ENCODE results near the gene CALML4. TPM values are rescaled to one million over a fixed set of nuclear protein-coding genes. Genes with fewer than 3 reads are reported as not detected.
A peak's percentile ranks its signal among the peaks of the same experiment; 100 is the strongest.
"Not testable (repeated sequence)": the region's sequence is repeated elsewhere in the genome, so short reads cannot be mapped to it uniquely, and the experiment has no call there.

CALML4 gene
- total RNA-seq, 1 experiment from 2014 or later = 19.5 TPM

GRCh38 chr15:68228143-68228970, 23.2 kb upstream of the CALML4 start:
- Mint-ChIP-seq H3K9me3 (ENCODE audit: unreplicated experiment) (no peaks in the 10 kb centered on the region), H3K4me1 (ENCODE audit: low read depth, unreplicated experiment) (peaks cover 37% of the 10 kb centered on the region), H3K36me3 (ENCODE audit: insufficient read depth, unreplicated experiment) (peaks cover 6% of the 10 kb centered on the region), H3K4me3 (ENCODE audit: unreplicated experiment) (peak overlapping the region; percentile 88), H3K27me3 (ENCODE audit: insufficient read depth, unreplicated experiment) (no peaks in the 10 kb centered on the region), H3K27ac (ENCODE audit: unreplicated experiment) (peak overlapping the region; percentile 82)
- POLR2A ChIA-PET = no interaction called here
- intact Hi-C loops (cut with micrococcal nuclease; ENCODE audit: unreplicated experiment) = no loop called here
- TF ChIP-seq CTCF (IDR thresholded peaks at IDR 0.05; ENCODE audit: insufficient read depth in 1 of 2, low read depth in 1 of 2, low read length in 1 of 2, severe bottlenecking in 1 of 2, unreplicated experiment in 1 of 2) = no peak
- BruUV-seq (replicated peaks) = TSS peak; percentile 54
- H3K9me3 ChIP-seq = no peaks in the 10 kb centered on the region
- H3K27me3 ChIP-seq (replicated peaks; ENCODE audit: control insufficient read depth, insufficient read depth, low read length) = no peaks in the 10 kb centered on the region
- H3K36me3 ChIP-seq (ENCODE audit: control insufficient read depth, insufficient read depth, low read length) = no peaks in the 10 kb centered on the region
- H3K4me3 ChIP-seq (ENCODE audit: low read depth, low read length) = peak overlapping the region; percentile 85
- CTCF ChIA-PET = interaction anchor here (0.8 kb wide), 1 partner anchor 33 kb away, joined by 3 read pairs; no protein-coding TSS in a partner anchor
- H3K4me1 ChIP-seq = peaks cover 26% of the 10 kb centered on the region
- DNase-seq = no peak

- Mint-ChIP-seq H3K36me3 (ENCODE audit: insufficient read depth, unreplicated experiment) (peaks cover 13% of the 10 kb centered on the region), H3K4me3 (ENCODE audit: unreplicated experiment) (peak overlapping the region; percentile 88), H3K9me3 (ENCODE audit: unreplicated experiment) (no peaks in the 10 kb centered on the region), H3K27ac (ENCODE audit: unreplicated experiment) (no peak overlapping the region), H3K4me1 (ENCODE audit: low read depth, unreplicated experiment) (peaks cover 31% of the 10 kb centered on the region), H3K27me3 (ENCODE audit: insufficient read depth, unreplicated experiment) (no peaks in the 10 kb centered on the region)
- TF ChIP-seq CTCF (IDR thresholded peaks at IDR 0.05; ENCODE audit: insufficient read depth in 1 of 2, low read depth in 1 of 2, low read length in 1 of 2, severe bottlenecking in 1 of 2, unreplicated experiment in 1 of 2) = no peak
- POLR2A ChIA-PET = no interaction called here
- DNase-seq = peak in 1 of 2 experiments; percentile 25
- H3K36me3 ChIP-seq (ENCODE audit: control insufficient read depth, insufficient read depth, low read length) = no peaks in the 10 kb centered on the region
- no TSS peak for BruUV-seq (replicated peaks)
- intact Hi-C loops (cut with micrococcal nuclease; ENCODE audit: unreplicated experiment) = no loop called here
- no peaks in the 10 kb centered on the region for H3K9me3 ChIP-seq
- H3K4me1 ChIP-seq = peaks cover 21% of the 10 kb centered on the region
- CTCF ChIA-PET = no interaction called here
- peak overlapping the region; percentile 85 for H3K4me3 ChIP-seq (ENCODE audit: low read depth, low read length)
- no peaks in the 10 kb centered on the region for H3K27me3 ChIP-seq (replicated peaks; ENCODE audit: control insufficient read depth, insufficient read depth, low read length)
These were observed 22.6 kb upstream of the CALML4 start for GRCh38 chr15:68227643-68228142.

- H3K27me3 Mint-ChIP-seq (ENCODE audit: insufficient read depth, unreplicated experiment); CTCF ChIA-PET; H3K36me3 ChIP-seq (ENCODE audit: control insufficient read depth, insufficient read depth, low read length); BruUV-seq (replicated peaks); intact Hi-C loops (cut with micrococcal nuclease; ENCODE audit: unreplicated experiment); H3K4me3 Mint-ChIP-seq (ENCODE audit: unreplicated experiment); H3K9me3 ChIP-seq; H3K4me3 ChIP-seq (ENCODE audit: low read depth, low read length); H3K9me3 Mint-ChIP-seq (ENCODE audit: unreplicated experiment); DNase-seq; H3K27ac Mint-ChIP-seq (ENCODE audit: unreplicated experiment); H3K4me1 ChIP-seq; H3K27me3 ChIP-seq (replicated peaks; ENCODE audit: control insufficient read depth, insufficient read depth, low read length): not testable (repeated sequence)
- H3K36me3 Mint-ChIP-seq (ENCODE audit: insufficient read depth, unreplicated experiment) = peaks cover 13% of the 10 kb centered on the region
- POLR2A ChIA-PET = interaction anchor here (0.5 to 0.7 kb wide), 2 partner anchors 20 to 239 kb away, joined by 5 to 9 read pairs; partner anchors contain the start of gene CALML4
- peaks cover 17% of the 10 kb centered on the region for H3K4me1 Mint-ChIP-seq (ENCODE audit: low read depth, unreplicated experiment)
These were observed 20.3 kb upstream of the CALML4 start for GRCh38 chr15:68225442-68225841.
